GM18951 (cell line): ENCODE measurements around the gene FRAS1.
"Not testable (repeated sequence)": the region's sequence is repeated elsewhere in the genome, so short reads cannot be mapped to it uniquely, and the experiment has no call there.

Source experiments
- POLR2A ChIP-seq: IDR thresholded peaks from 4 replicates; pipeline ENCODE4 v1.6.1; 2011; ENCODE audit warnings: mild to moderate bottlenecking; ENCODE audit not compliant: insufficient read length, insufficient read depth; ENCODE audit errors: extremely low read depth
- in situ Hi-C: fragments of 300-500 bp; cut with MboI; formaldehyde crosslinking; loops from one replicate; pipeline ENCODE4 v1.12.0; 2022; ENCODE audit warnings: low sequenced_read_pairs, mixed read lengths, inconsistent platforms; ENCODE audit not compliant: unreplicated experiment

FRAS1 gene

GRCh38 chr4:78207951-78208350 is 150.8 kb downstream of the FRAS1 start:
- TF ChIP-seq POLR2A: no peak
- in situ Hi-C loops: no loop called here

DNA sequence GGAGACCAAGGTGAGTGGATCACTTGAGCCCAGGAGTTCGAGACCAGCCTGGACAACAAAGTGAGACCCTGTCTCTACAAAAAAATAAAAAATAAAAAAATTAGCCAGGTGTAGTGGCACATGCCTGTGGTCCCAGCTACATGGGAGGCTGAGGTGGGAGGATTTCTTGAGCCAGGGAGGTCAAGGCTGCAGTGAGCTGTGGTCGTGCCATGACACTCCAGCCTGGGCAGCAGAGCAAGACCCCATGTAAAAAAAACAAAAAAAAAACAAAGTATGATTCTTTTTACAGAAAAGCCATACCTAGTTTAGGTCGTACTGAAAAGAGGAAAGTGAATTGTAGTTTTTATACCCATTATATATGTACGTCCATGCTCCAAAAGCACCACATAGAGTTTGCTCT is 151.8 kb downstream of the FRAS1 start:
- in situ Hi-C loops: not testable (repeated sequence)

- no peak for TF ChIP-seq POLR2A
- in situ Hi-C loops: no loop called here
Observed at GRCh38 chr4:78210694-78211410, 153.7 kb downstream of the FRAS1 start.

DNA sequence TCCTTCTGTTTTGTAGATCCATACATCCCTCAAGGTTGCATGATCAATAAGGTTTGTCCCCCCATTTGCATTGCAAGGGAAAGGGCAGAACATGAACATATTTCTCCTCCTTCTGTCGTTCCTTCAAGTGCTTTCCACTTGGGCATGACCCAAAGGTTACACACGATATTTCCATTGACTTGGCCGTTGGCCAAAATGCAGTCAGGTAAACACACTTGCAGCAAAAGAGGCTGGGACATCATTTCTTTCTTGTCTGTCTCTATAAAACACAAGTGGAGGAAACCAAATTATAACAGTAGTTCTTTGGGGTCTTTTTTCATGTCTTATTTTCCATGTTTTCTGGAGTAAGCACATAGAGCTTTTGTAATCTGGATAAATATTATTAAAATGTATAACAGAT is 156.1 kb downstream of the FRAS1 start:
- in situ Hi-C loops: no loop called here
- no peak for TF ChIP-seq POLR2A

DNA sequence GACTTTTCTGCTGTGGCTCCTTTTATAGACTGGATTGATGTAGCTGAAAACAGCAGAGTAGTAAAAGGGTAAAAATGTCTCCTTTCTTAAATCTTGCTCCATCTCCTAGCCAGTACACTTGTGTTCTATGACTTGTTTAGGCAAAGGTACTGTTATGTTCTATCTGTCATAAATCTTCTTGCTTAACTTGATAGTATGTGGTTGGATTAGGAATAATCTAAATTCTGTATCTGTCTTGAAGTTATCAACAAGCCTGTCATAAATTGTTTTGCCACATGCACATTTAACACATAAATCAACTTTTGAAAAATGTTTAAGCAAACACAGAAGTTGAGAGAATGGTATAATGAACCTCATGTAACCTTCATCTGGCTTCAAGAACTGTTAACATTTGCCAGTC is 157.0 kb downstream of the FRAS1 start:
- no peak for TF ChIP-seq POLR2A
- in situ Hi-C loops: no loop called here

GRCh38 chr4:78217557-78217956 is 160.4 kb downstream of the FRAS1 start:
- TF ChIP-seq POLR2A: no peak
- in situ Hi-C loops: no loop called here

DNA sequence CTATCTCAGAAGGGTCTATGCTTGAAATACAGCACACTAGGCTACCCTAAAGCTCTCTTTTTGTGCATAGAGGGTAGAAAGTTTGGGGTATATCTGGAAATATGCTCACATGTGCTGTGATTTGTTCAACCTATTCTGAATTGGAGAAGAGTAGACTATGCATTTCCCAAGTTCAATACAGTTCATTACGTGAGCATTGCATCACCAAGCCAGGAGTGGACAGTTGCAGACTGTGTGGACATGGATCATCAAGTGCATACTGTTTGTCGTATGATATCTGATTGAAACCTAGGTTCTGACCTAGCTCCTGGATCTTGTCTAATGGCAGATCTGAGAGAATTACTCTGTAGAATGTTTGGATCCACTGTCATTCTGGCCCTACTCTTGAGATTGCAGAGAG is 161.1 kb downstream of the FRAS1 start:
- in situ Hi-C loops: no loop called here
- no peak for TF ChIP-seq POLR2A

- TF ChIP-seq POLR2A: no peak
- in situ Hi-C loops: no loop called here
Observed at GRCh38 chr4:78219825-78220224, 162.7 kb downstream of the FRAS1 start.

GRCh38 chr4:78220283-78220682 is 163.2 kb downstream of the FRAS1 start:
- TF ChIP-seq POLR2A: no peak
- in situ Hi-C loops: no loop called here

DNA sequence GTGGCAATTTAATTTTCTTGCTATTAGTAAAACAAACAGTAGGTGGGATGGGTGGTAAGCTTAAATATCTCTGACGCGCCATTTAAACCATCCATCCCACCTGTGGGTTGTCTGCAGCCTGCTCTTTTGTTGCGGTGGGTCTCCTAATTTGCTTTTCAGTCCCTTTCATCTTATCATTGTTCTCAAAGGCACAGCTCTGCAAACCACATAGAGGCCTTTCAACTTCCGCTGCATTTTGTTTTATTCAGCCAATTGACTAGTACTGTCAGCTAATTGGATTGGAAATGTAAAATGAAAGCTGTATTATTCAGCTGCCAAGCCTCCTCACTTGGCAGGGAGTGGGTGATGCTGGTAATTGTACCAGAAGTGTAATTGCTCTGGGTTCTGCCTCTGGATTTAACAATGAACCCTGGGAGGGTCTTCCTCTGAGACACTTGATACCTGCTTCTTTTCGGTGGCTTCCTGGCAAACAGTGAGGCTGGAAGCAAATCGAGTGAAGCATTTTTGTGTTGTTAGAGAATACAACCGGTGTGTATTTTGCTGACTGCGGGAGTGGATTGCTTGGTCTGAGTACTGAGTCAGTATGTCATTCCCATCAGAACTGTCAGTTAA is 165.6 kb downstream of the FRAS1 start:
- in situ Hi-C loops: no loop called here
- no peak for TF ChIP-seq POLR2A

DNA sequence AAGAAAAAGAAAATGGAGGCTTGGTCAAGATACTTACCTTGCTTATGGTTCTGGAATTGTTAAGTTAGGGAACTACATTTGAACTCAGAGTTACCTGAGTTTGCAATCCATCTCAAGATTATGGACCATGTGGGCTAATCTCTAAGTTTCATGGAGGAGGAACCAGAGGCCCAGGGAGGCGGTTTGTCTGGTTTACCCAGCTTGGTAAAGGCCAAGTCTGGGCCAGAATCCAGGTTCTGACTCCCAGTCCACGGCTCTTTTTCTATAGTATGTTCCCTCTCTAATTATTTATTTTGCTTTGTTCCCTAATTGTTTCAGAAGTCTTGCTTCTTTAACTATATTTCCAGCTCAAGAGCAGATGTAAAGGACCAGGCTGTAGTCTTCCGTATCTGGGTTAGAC is 168.1 kb downstream of the FRAS1 start:
- in situ Hi-C loops: no loop called here
- TF ChIP-seq POLR2A: no peak

- no peak for TF ChIP-seq POLR2A
- in situ Hi-C loops: no loop called here
Observed at GRCh38 chr4:78226279-78226678, 169.2 kb downstream of the FRAS1 start.

DNA sequence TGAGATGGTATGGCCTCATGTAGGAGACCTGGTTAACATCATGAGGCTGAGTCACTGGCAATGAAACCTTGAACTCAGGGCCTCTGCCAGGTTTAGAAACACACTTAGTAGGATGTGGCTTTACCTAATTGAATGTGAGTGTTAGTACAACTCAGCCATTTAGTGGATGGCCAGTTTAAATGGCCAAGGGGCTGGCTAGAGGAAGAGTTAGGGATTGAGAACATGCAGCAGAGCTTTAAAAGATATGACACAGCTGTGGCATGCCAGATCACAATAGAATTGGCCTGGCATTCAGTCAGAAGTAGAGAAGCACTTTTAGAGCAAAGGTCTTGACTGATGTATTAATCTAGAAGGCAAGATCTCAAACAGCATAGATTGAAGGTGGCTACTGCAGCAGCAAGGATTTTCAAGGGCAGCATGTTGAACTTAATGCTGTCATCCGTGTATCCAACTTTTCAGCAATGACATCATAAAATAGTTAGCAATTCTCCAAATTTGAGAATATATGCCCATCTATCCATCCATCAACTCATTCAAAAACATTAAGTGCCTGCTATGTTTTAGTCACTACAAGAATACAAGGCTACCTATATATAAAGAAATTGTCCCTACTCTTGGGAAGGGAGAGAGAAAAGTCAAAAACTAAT is 170.4 kb downstream of the FRAS1 start:
- TF ChIP-seq POLR2A: no peak
- in situ Hi-C loops: no loop called here

DNA sequence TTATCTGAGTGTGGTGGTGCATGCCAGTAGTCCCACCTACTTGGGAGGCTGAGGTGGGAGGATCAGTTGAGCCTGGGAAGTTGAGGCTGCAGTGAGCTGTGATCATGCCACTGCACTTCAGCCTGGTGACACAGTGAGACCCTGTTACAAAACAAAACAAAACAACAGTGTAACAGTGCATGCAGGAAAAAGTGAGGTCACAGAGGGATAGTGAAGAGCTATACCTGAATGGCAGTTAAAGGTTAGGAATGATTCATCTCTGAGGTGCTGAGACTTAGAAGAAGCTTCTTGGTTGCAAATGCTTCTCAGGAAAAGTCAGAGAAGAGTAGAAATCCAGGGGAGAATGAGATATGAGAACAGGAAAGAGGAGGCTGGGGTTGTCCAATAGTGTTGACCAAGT is 178.7 kb downstream of the FRAS1 start:
- no peak for TF ChIP-seq POLR2A
- in situ Hi-C loops: no loop called here
